Measurements from ENCODE around the gene CHMP3. TPM values are rescaled to one million over a fixed set of nuclear protein-coding genes. Genes with fewer than 3 reads are reported as not detected.
"Not testable (repeated sequence)": the region's sequence is repeated elsewhere in the genome, so short reads cannot be mapped to it uniquely, and the experiment has no call there.

Gene CHMP3
- polyA plus RNA-seq, 1 donor from 2014 or later: 31.8 TPM

DNA sequence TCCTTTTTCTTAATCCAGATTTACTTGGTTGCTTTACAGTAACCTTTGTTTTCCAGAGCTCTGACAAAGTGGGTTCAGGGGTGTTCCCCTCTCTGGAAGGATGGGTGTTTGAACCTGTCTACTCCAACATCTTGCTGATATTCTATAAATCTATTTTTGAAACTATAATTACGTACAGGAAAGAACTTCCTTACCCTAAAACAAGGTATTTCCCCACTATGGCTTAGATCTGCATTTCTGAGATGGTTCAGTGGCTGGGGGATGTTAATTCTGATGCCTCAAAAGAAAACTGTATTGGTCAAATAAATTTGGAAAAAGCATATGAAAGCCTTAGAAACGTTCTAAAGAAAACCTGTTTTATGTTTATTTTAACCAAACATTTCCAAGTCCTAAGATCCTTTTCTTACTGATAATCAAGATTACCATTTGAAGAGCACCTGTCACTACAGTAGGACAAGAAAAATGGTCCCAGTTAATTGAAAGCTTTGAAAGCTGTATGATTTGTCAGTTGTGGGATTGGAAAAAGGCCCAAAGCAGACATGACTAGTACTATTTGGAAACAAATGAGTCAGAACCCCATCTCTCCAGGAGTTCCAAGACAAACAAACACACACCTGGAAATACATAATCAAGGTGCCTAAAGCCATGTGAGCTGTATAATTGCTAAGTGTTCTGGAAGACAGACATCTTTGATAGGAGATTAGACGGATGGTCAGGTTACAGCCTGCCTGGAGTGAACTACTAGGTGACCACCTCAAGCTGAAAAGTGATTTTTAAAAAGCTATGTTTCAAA, 64.6 kb downstream of the CHMP3 start:
- H2AFZ ChIP-seq (ENCODE audit: low read depth, low read length): no peak overlapping the region
- H3K4me3 ChIP-seq (ENCODE audit: low read length): no peak overlapping the region
- TF ChIP-seq, protein P1, sequence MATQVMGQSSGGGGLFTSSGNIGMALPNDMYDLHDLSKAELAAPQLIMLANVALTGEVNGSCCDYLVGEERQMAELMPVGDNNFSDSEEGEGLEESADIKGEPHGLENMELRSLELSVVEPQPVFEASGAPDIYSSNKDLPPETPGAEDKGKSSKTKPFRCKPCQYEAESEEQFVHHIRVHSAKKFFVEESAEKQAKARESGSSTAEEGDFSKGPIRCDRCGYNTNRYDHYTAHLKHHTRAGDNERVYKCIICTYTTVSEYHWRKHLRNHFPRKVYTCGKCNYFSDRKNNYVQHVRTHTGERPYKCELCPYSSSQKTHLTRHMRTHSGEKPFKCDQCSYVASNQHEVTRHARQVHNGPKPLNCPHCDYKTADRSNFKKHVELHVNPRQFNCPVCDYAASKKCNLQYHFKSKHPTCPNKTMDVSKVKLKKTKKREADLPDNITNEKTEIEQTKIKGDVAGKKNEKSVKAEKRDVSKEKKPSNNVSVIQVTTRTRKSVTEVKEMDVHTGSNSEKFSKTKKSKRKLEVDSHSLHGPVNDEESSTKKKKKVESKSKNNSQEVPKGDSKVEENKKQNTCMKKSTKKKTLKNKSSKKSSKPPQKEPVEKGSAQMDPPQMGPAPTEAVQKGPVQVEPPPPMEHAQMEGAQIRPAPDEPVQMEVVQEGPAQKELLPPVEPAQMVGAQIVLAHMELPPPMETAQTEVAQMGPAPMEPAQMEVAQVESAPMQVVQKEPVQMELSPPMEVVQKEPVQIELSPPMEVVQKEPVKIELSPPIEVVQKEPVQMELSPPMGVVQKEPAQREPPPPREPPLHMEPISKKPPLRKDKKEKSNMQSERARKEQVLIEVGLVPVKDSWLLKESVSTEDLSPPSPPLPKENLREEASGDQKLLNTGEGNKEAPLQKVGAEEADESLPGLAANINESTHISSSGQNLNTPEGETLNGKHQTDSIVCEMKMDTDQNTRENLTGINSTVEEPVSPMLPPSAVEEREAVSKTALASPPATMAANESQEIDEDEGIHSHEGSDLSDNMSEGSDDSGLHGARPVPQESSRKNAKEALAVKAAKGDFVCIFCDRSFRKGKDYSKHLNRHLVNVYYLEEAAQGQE (IDR thresholded peaks at IDR 0.05; ENCODE audit: borderline replicate concordance): no peak
- TF ChIP-seq CTCF (IDR thresholded peaks at IDR 0.05; ENCODE audit: poor library complexity, severe bottlenecking): no peak
- TF ChIP-seq TAF1 (IDR thresholded peaks at IDR 0.05; ENCODE audit: low read depth): no peak
- no peak for TF ChIP-seq EP300 (conservative IDR thresholded peaks at IDR 0.05; ENCODE audit: poor library complexity, severe bottlenecking)
- no peak for TF ChIP-seq POLR2AphosphoS5 (IDR thresholded peaks at IDR 0.05)
- no peak for TF ChIP-seq MXI1 (conservative IDR thresholded peaks at IDR 0.05; ENCODE audit: poor library complexity, severe bottlenecking)
- TF ChIP-seq RAD21 (conservative IDR thresholded peaks at IDR 0.05): no peak
- no peak for TF ChIP-seq SMC3 (conservative IDR thresholded peaks at IDR 0.05; ENCODE audit: poor library complexity)
- TF ChIP-seq EZH2 (IDR thresholded peaks at IDR 0.05; ENCODE audit: borderline replicate concordance, insufficient read depth, low read length, poor library complexity, severe bottlenecking): no peak
- no peaks in the 10 kb centered on the region for H3K9me2 ChIP-seq (ENCODE audit: insufficient read depth, low read length)
- H3F3A ChIP-seq (ENCODE audit: insufficient read depth, low read length, poor library complexity, severe bottlenecking): no peaks in the 10 kb centered on the region
- H3K9ac ChIP-seq (ENCODE audit: low read length): no peak overlapping the region
- H3K4me2 ChIP-seq (ENCODE audit: low read length): no peak overlapping the region
- no peaks in the 10 kb centered on the region for H3K9me3 ChIP-seq (ENCODE audit: low read length)
- no peaks in the 10 kb centered on the region for H3K79me2 ChIP-seq (replicated peaks; ENCODE audit: insufficient read depth, low read length)
- H3K27ac ChIP-seq (ENCODE audit: low read length): no peak overlapping the region
- peaks cover 17% of the 10 kb centered on the region for H3K36me3 ChIP-seq (ENCODE audit: insufficient read depth, low read length)
- H4K20me1 ChIP-seq (ENCODE audit: insufficient read depth): no peaks in the 10 kb centered on the region
- no peaks in the 10 kb centered on the region for H3K27me3 ChIP-seq (ENCODE audit: insufficient read depth, low read depth, low read length)

DNA sequence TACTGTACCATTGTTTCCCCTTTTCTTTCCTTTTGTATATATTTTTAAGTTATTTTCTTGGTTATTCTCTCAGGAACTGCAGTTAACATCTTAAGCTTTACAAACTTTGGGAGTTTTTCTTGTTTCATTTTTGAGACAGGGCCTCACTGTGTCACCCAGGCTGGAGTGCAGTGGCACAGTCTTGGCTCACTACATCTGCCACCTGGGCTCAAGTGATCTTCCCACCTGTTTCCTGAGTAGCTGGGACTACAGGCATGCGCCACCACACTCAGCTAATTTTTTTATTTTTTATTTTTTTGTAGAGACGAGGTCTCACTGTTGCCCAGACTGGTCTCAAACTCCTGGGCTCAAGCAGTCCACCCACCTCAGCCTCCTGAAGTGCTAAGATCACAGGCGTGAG, 66.9 kb downstream of the CHMP3 start:
- not testable (repeated sequence) for H3F3A ChIP-seq (ENCODE audit: insufficient read depth, low read length, poor library complexity, severe bottlenecking); H3K79me2 ChIP-seq (replicated peaks; ENCODE audit: insufficient read depth, low read length); H4K20me1 ChIP-seq (ENCODE audit: insufficient read depth); H3K4me3 ChIP-seq (ENCODE audit: low read length); H2AFZ ChIP-seq (ENCODE audit: low read depth, low read length); H3K27ac ChIP-seq (ENCODE audit: low read length); H3K9ac ChIP-seq (ENCODE audit: low read length); H3K9me2 ChIP-seq (ENCODE audit: insufficient read depth, low read length); H3K9me3 ChIP-seq (ENCODE audit: low read length); H3K4me2 ChIP-seq (ENCODE audit: low read length); H3K27me3 ChIP-seq (ENCODE audit: insufficient read depth, low read depth, low read length)
- H3K36me3 ChIP-seq (ENCODE audit: insufficient read depth, low read length): peaks cover 27% of the 10 kb centered on the region

Data from neural cell (in vitro differentiated cells).